NCI-H2171 treated with DMSO at 0.1 percent for 48 hours (cell line): ENCODE results near the gene SPDYE1.
"Not testable (repeated sequence)": the region's sequence is repeated elsewhere in the genome, so short reads cannot be mapped to it uniquely, and the experiment has no call there.

ENCODE experiments used
- DNase-seq: peaks from one replicate; lab custom pipeline; 2025; lab: John Stamatoyannopoulos, UW

SPDYE1 gene

DNA sequence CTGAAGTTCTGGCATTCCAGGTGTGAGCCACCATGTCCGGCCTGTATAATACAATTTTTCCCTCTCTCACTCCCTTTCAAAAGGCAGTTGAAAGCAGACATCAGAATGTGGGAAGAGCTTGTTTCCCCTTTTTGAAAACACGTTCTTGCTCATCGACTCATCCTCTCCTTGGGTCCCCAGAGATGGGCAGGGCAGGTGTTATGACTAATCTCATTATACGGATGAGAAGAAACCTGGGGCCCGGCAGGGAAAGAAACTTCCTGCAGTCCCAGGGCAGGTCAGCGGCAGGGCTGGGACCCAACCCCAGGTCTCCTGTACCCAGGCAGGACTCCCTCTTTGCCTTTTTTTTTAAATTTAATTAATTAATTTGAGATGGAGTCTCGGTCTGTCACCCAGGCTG is 4.8 kb upstream of the SPDYE1 start:
- DNase-seq, result peak; percentile 24

DNA sequence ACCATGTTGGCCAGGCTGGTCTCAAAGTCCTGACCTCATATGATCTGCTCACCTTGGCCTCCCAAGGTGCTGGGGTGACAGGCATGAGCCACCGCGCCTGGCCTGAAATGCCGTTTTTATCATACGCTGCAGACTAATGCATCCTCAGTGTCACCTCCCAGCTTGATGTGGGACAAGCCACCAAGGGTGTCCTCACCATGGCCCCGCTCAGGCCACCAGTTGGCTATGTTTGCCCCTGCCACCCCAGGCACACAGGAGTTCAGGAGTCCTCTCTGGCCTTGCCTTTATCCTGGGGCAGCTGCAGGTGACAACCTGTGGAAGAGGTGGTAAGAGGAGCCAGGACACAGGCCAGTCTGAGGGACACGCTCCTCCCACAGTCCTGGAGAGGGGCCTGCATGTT is 3.0 kb upstream of the SPDYE1 start:
- not testable (repeated sequence) for DNase-seq

DNA sequence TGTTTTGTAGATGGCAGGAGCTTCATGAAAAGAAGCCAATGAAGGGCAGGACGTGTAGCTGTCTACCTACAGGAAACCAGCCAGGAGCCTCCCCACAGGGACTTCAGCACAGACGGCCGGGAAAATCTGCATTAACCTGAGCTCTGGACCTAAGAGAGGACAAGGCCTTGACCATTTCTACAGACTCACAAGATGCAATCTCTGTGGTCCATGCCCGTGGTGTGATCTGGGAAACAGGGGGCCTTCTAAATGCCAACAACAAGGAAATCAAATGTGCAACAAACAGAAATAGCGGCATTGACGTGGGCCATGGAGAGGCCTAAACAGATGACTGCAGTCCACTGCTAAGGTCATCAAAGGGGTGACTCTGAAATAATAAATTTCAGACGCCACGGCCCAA is 14.4 kb downstream of the SPDYE1 start:
- not testable (repeated sequence) for DNase-seq

DNA sequence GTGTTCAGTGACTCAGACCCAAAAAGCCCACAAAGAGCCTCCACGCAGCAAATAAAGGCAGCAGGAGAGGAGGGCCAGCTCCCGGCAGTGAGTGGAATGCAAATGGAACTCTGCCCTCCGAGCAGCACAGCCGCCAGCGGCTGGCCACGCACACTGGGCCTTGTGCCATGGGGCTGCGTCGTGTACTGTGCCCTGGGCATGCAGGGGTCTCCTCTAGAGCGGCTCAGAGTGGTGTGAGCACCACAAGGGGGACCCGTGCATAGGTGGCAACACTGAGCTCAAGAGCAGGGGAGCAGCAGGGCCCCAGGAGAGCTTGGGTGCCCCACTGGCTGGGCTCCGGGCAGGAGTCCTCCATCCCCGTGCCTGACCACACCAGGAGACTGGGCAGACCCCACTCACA is 17.4 kb downstream of the SPDYE1 start:
- DNase-seq, result not testable (repeated sequence)

DNA sequence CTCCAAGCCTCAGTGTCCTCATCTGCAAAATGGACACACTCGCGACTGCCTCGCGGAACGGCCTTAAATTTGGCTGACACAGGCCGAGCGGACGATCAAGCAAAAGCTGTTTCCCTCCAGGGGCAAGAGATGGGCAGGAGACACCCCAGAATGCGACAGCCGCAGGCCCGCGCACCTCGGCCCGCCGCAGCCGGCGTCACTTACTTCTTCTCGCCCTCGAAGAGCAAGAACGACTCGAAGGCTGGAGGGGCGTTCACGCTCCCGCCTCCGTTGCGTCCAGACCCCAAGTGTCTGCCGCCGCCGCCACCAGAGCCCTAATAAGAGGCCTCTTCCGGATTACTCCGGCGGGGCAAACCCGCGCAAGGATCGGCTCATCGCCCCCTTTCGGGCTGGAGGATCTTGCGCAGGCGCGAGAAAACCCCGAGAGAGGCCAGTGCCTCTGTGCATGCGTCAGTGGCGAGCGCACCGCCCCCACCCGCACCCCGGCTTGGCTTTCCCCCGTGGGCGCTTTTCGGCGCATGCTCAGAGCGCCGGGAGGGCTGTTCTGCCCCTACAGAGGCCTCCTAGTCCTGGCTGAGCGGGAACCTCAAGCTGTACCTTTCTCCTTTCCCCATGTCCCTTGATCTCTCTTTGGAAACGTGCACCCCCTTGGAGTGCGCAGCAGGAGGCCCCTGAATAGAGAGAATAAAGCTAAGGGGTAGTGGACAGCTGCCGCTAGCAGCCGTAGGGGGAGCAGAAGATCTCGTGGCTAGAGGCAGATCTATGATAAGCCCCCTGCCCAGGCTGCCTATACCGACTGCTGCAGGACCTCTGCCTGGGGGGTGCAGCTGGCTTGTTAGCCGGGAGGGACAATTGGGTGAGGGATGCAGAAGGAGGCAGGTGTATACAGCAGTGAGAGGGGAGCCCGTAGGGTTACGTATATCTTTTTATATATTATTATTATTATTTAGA is 21.4 kb downstream of the SPDYE1 start:
- peak; percentile 94 for DNase-seq

DNA sequence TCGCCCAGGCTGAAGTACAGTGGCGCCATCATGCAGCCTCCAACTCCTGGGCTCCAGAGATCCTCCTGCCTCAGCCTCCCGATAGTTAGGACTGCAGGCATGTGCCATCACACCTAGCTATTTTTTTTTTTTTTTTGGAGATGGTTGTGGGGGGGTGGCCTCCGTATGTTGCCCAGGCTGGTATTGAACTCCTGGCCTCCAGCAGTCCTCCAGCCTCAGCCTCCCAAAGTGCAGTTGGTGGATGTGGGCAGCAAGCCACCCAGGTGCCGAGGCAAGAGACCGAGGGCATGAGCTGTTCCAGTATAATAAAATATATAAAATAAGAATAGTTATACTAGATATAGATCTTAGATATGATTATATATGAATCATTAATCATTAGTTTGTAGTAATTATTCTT is 22.1 kb downstream of the SPDYE1 start:
- not testable (repeated sequence) for DNase-seq

DNA sequence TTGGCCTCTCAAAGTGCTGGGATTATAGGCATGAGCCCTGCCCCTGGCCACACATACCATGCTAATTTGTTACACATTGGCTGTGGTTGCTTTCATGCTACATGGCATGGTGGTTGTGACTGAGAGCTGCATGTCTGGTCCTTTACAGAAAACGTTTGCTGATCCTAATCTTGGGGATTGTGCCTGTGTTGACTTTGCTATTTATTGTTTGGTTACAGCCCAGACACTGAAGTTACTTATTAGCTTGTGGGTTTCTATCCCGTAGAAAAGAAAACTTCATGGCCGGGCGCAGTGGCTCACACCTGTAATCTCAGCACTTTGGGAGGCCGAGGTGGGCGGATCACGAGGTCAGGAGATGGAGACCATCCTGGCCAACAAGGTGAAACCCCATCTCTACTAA is 24.4 kb downstream of the SPDYE1 start:
- DNase-seq, result not testable (repeated sequence)

DNA sequence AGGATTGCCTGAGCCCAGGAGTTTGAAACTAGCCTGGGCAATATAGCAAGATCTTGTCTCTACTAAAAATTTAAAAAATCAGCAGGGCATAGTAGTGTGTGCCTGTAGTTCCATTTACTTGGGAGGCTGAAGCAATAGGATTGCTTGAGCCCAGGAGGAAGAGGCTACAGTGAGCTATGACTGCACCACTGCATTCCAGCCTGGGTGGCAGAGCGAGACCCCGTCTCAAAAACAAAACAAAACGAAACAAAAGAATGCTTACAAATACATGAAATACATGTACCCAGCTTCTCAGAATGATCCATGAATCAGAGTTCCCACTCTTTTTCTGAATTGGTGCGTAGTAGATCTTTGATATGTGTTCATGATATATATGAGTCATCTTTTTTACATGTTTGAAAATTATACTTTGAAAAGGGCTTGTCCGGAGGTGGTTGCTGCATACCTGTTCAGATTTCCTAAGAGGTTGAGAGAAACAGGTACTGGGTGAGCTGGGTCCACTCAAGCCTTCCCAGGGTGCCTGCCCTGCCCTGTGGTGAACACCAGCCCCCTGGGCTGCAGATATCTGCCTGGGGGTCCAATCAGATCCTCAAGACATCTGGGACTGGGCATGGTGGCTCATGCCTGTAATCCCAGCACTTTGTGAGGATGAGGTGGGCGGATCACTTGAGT is 25.2 kb downstream of the SPDYE1 start:
- DNase-seq, result not testable (repeated sequence)

DNA sequence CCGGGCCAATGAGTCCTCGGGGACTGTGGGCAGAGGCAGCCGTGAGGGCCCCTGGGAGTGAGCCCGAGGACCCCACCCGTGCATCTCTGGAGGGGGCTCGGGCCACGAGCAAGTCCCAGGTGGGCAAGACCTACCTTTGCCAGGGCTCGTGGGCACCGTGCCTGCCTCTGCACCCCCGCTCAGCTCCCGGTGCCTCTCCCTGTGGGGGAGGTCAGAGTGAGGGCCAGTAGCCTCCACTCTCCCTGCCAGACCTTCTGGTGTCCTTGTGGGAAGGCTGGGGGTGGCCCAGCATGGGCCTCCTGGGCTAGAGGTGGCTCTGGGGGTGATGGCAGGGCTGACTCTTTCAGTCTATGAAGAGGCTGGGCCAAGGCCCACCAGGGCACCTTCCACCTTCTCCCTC is 31.7 kb downstream of the SPDYE1 start:
- DNase-seq, result not testable (repeated sequence)

DNA sequence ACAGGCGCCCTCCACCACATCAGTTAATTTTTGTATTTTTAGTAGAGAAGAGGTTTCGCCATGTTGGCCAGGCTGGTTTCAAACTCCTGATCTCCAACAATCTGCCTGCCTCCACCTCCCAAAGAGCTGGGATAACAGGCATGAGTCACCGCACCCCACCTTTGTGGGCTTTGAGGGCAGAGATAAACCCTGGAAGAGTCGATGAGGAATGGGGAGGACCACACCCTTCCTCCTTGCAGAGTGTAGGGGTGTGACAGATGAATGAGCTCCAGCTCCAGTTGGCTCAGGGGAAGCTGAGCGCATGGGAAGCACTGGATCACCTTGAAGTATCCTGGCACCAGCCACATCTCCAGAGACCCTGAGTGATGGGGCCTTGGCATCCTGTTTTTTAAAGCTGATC is 32.3 kb downstream of the SPDYE1 start:
- DNase-seq, result not testable (repeated sequence)

DNA sequence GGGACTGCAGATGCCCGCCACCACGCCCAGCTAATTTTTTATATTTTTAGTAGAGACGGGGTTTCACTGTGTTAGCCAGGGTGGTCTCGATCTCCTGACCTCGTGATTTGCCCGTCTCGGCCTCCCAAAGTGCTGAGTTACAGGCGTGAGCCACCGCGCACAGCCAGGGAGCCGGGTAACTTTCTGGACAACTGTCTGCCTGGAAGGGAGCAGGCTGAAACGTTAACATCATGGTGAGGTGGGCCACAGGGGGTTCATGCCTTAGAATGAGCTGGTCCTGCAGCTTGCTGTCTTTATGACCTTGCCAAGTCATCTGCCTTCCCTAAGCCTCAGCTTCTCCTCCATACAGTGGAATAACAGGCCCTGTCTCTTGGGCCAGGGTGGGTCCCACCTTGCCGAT is 33.6 kb downstream of the SPDYE1 start:
- DNase-seq, result not testable (repeated sequence)

DNA sequence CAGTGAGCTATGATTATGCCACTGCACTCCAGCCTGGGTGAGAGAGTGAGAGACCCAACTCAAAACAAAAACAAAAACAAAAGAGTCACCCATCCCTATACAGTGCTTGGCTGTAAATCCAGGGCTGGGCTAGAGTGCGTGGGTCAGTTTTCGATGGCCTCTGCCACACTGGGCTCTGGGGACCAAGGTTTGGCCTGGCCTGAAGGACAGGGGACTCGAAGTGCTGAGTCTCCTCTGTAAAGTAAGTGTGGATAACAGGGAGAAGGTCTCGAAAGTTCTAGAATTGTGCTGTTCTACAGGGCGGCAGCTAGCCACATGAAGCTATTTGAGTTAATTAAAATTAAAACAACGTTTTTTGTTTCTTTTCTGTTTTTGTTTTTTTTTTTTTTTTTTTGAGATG is 34.3 kb downstream of the SPDYE1 start:
- DNase-seq, result not testable (repeated sequence)

DNA sequence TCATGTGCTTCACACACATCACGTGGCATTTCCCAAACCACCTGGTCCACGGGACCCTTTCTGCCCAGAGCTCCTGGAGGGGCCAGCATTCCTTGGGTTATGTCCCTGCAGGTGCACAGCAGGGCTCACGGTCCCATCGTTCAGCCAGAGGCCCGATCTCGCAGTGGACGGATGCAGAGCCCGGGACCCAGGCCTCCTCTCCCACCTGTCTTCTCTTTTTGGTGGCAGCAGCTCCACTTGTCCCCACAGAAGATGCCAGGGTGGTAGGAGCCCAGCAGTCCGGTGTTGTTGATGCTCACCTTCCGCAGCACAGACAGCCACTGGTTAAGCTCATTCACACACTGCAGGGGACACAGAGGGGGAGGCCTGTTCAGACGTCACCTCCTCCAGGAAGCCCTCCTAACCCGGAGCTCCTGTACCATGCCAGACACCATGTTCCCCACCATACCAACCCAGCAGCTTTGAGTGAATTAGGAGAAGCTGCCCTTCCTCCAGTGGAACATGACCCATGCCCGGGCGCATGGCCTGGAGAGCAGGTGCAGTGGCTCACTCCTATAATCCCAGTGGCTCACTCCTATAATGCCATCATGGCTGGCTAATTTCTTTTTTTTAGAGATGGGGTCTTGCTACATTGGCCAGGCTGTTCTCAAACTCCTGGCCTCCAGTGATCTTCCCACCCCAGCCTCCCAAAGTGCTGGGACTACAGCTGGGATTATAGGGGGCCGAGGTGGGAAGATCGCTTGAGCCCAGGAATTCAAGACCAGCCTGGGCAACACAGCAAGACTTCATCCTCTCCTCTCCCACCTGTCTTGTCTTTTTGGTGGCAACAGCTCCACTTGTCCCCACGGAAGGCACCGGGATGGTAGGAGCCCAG is 36.5 kb downstream of the SPDYE1 start:
- not testable (repeated sequence) for DNase-seq

DNA sequence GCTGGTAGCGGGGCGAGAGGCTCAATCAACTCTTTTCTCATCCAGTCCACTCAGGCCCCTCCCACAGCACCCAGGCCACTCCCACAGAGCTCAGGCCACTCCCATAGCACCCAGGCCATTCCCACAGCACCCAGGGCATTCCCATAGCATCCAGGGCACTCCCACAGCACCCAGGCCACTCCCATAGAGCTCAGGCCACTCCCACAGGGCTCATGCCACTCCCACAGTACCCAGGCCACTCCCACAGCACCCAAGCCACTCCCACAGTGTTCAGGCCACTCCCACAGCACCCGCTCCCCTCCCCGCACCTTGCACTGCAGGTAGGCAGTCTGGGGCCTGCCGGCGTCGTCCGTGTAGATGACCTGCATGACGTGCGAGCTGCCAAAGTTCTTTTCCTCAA is 38.7 kb downstream of the SPDYE1 start:
- DNase-seq, result not testable (repeated sequence)

DNA sequence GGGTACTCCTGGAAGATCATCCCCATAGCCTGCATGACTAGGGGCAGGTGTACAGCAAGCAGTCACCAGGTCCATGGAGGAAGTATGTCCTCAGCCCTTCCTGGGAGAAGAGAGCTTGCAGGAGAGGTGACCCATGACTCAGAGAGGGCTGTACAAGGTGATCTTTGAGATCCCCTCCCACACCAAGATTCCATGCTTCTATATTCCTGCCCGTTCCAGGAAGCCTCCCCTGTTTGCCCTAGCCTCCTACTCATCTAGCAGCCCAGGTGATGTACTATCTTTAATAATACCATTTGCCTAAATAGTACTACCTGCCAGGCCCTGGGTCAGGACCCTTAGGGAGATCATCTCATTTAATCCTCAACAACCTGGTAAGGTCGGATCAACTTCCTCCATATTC is 40.3 kb downstream of the SPDYE1 start:
- not testable (repeated sequence) for DNase-seq

DNA sequence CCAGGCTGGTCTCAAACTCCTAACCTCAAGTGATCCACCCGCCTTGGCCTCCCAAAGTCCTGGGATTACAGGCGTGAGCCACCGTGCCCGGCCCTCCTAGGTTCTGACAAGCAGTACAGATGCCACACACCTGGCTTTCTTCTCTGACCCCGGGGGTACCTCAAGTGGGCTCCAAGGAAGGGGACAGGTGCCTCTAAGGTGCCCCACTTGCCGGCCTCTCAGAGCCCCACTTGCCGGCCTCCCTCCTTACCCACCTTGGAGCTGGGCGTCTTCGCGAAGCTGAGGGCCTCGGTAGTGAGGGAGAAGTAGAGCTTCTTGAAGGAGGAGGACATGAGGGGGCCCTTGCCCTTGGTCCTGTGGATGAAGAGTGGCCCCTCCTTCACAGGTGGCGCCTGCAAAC is 40.9 kb downstream of the SPDYE1 start:
- DNase-seq, result not testable (repeated sequence)

DNA sequence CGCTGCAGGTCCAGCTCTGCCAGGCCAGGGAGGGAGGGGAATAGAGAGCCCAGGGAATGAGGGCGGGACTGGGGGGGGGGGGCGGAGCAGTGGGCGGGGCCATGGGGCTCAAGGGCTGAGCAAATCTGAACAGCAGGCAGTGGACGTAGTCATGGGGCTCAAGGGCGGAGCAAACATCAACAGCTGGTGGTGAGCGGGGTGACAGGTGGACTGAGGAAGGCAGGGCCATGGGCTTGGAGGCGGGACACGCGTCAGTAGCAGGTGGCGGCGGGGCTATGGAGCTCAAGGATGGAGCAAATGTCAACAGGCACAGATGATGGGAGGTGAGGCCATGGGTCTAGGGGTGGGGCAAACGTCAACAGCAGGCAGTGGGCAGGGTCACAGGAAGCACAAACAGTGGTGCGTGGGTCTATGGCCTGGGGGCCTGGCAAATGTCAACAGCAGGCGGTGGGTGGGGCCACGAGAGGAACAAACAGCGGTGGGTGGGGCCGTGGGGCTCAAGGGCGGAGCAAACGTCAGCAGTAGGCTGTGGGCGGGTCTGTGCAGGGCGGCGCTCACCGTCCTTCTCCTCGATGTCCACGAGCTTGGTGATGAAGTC is 41.4 kb downstream of the SPDYE1 start:
- DNase-seq, result peak; percentile 96

DNA sequence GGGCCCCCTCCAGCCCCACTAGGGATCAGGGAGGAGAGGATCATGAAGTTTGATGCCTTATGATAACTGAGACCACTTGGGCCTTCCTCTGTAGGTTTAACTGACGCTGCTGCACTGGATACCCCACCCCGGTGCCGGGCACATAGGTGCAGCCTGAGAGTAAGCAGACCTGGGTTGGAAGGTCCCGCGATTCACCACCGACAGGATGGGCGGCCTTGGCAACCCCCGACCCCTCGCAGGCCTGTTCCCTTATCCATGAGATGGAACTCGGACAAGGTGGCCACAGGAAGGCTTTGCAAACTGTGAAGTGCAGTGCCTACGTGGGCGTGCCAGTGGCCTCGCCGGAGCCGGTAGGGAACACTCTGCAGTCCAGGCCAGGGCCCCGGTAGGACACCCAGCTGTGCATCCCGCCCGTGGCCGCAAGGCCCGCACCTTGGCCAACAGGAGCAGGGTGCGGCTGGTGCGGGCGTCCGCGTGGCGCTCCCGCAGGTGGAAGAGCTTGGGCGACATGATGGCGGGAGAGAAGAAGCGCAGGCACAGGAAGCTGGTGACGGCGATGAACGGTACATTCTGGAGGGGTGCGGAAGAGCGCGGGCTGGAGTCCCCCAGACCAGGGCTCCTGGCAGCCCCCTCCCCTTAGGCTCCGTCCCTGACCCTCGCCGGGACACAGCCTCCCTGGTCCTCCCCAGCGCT is 42.2 kb downstream of the SPDYE1 start:
- not testable (repeated sequence) for DNase-seq

DNA sequence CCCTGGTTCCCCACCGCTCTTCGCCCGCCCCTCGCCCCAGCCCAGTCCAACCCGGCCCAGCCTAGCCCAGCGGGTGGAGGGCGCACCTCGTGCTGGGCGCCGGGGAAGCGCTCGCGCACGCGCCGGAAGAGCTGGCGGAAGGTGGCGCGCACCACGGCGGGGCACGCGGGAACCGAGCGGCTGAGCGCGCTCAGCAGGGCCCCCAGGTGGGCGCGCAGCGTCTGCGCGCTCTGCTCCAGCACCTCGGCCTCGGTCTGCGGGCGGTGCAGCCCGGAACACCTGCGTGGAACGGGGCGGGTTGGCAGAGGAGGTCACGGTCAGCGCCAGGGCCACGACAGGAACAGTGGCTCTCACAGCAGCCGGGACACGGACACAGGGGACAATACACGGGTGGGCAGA is 42.8 kb downstream of the SPDYE1 start:
- peak; percentile 56 for DNase-seq

DNA sequence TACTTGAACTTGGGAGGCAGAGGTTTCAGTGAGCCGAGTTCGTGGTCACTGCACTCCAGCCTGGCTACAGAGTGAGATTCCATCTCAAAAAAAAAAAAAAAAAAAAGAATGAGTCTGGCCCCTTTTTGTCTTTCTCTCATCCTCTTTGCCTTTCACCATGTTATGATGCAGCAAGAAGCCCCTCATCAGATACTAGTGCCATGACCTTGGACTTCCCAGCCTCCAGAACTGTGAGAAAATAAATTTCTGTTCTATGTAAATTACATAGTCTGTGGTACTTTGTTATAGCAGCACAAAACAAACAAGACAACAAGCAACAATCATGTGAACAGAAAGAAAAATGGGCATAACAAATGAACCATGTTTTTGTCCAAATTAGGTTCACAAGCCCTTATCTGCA is 44.5 kb downstream of the SPDYE1 start:
- no peak for DNase-seq

DNA sequence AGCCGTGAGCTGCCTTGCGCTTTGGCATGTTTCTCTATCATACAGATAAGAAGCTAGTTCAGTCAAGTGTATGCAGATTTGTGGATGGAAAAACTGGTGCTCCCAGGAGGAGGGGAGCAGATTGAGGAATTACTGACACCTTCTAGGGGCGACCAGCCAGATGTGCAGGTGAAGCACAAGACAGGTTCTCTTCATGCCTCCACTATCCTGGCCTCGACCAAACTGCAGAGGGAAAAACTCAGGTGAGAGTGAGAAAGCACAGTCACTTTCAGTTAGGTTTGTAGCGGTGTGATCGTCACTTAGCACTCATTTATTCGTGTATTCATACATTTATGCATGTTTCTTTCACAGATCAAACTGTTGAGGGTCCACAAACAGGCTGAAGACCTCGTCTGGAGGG is 46.2 kb downstream of the SPDYE1 start:
- DNase-seq, result peak; percentile 30
